Measurements from ENCODE around the gene TSPAN9.
A peak's percentile ranks its signal among the peaks of the same experiment; 100 is the strongest.
"Not testable (repeated sequence)": the region's sequence is repeated elsewhere in the genome, so short reads cannot be mapped to it uniquely, and the experiment has no call there.

Gene TSPAN9

GRCh38 chr12:3044141-3044630 lies 33.0 kb upstream of the TSPAN9 start:
- DNase-seq, result no peak

- DNase-seq, result no peak
Observed at GRCh38 chr12:3045494-3045893, 31.7 kb upstream of the TSPAN9 start.

- DNase-seq, result no peak
Observed at GRCh38 chr12:3045989-3046388, 31.2 kb upstream of the TSPAN9 start.

GRCh38 chr12:3046441-3047200 lies 30.6 kb upstream of the TSPAN9 start:
- DNase-seq, result no peak

GRCh38 chr12:3047961-3048360 lies 29.2 kb upstream of the TSPAN9 start:
- DNase-seq, result no peak

GRCh38 chr12:3048540-3048939 lies 28.6 kb upstream of the TSPAN9 start:
- no peak for DNase-seq

GRCh38 chr12:3049176-3049575 lies 28.0 kb upstream of the TSPAN9 start:
- DNase-seq, result no peak

GRCh38 chr12:3049611-3050249 lies 27.4 kb upstream of the TSPAN9 start:
- DNase-seq, result no peak

GRCh38 chr12:3054374-3054773 lies 22.8 kb upstream of the TSPAN9 start:
- no peak for DNase-seq

- DNase-seq, result no peak
Observed at GRCh38 chr12:3055026-3055703, 22.0 kb upstream of the TSPAN9 start.

- peak; percentile 52 for DNase-seq
Observed at GRCh38 chr12:3055704-3056467, 21.3 kb upstream of the TSPAN9 start.

GRCh38 chr12:3061059-3061458 lies 16.1 kb upstream of the TSPAN9 start:
- DNase-seq, result peak; percentile 43

- DNase-seq, result no peak
Observed at GRCh38 chr12:3061501-3062215, 15.5 kb upstream of the TSPAN9 start.

- DNase-seq, result no peak
Observed at GRCh38 chr12:3065300-3065699, 11.9 kb upstream of the TSPAN9 start.

GRCh38 chr12:3065846-3066245 lies 11.3 kb upstream of the TSPAN9 start:
- DNase-seq, result not testable (repeated sequence)

GRCh38 chr12:3069714-3070113 lies 7.5 kb upstream of the TSPAN9 start:
- DNase-seq, result no peak

GRCh38 chr12:3071107-3071506 lies 6.1 kb upstream of the TSPAN9 start:
- no peak for DNase-seq

- DNase-seq, result no peak
Observed at GRCh38 chr12:3071710-3072109, 5.5 kb upstream of the TSPAN9 start.

- DNase-seq, result peak; percentile 76
Observed at GRCh38 chr12:3073438-3074250, 3.5 kb upstream of the TSPAN9 start.

- DNase-seq, result no peak
Observed at GRCh38 chr12:3075315-3075714, 1.9 kb upstream of the TSPAN9 start.

- no peak for DNase-seq
Observed at GRCh38 chr12:3077572-3078081, 448 bp downstream of the TSPAN9 start.

All from fibroblast of skin of right quadriceps (primary cell).